ENCODE results near the gene CACYBP. TPM values are rescaled to one million over a fixed set of nuclear protein-coding genes. Genes with fewer than 3 reads are reported as not detected.

Gene CACYBP
- total and polyA plus RNA-seq, 8 donors, result 16.5 to 317 (median 64.1) TPM

DNA sequence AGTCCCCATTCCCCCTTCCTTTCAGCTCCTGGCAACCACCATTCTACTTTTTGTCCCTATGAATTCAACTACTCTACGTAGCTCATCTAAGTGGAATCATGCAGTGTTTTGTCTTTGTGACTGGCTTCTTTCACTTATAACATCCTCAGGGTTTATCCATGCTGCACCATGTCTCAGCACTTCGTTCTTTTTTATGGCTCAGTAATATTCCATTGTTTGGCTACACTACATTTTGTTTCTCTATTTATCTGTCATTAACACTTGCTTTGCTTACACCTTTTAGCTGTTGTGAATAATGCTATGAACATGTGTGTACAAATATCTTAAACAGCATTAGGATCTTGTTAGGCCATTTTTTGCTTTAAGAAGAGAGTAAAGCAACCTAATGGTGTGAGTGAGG lies 25.0 kb downstream of the CACYBP start:
- Histone ChIP-seq H3K27me3 (no peaks in the 10 kb centered on the region), H3K27ac (no peak overlapping the region), H3K4me3 (no peak overlapping the region), H3K4me1 (peaks cover 0 to 32% (median 18%) of the 10 kb centered on the region in 4 donors), H3K36me3 (peaks cover 0 to 8% (median 2%) of the 10 kb centered on the region in 4 donors), H3K9me3 (no peaks in the 10 kb centered on the region)
- 87 to 98% (median 96%) methylated on average over 2 of the region's 2 CpGs for WGBS, 5 donors
- intact Hi-C loops (cut with DNase I; ENCODE audit: low total_unique reads), result no loop called here
- DNase-seq, result no peak
- TF ChIP-seq POLR2A (IDR thresholded peaks at IDR 0.05) (no peak), POLR2AphosphoS5 (IDR thresholded peaks at IDR 0.05) (no peak), EP300 (IDR thresholded peaks at IDR 0.05) (no peak)
- TF ChIP-seq, protein P1, sequence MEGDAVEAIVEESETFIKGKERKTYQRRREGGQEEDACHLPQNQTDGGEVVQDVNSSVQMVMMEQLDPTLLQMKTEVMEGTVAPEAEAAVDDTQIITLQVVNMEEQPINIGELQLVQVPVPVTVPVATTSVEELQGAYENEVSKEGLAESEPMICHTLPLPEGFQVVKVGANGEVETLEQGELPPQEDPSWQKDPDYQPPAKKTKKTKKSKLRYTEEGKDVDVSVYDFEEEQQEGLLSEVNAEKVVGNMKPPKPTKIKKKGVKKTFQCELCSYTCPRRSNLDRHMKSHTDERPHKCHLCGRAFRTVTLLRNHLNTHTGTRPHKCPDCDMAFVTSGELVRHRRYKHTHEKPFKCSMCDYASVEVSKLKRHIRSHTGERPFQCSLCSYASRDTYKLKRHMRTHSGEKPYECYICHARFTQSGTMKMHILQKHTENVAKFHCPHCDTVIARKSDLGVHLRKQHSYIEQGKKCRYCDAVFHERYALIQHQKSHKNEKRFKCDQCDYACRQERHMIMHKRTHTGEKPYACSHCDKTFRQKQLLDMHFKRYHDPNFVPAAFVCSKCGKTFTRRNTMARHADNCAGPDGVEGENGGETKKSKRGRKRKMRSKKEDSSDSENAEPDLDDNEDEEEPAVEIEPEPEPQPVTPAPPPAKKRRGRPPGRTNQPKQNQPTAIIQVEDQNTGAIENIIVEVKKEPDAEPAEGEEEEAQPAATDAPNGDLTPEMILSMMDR (IDR thresholded peaks at IDR 0.05), result no peak

DNA sequence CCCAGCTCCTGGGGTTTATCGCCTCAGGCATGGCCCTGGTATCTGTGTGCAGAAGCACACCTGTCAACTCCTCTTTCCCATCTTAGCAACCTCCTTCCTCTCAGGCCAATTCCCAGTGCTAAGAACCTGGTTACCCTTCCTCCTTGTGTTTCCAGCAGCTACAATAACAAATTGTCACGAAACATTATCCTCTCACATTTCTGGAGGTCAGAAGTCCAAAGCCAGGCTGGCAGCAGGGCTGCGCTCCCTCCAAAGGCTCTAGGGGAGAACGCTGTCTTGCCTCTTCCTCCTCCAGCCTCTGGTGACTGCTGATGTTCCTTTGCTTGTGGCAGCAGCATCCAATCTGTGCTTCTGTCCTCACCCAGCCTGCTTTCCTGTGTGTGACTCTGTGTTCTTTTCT lies 34.2 kb downstream of the CACYBP start:
- no peak overlapping the region for H3K27ac ChIP-seq
- H3K36me3 ChIP-seq, result no peaks in the 10 kb centered on the region
- intact Hi-C loops (cut with DNase I; ENCODE audit: low total_unique reads), result loop anchor here (5.0 to 10.0 kb wide), 2 partner anchors 93 to 281 kb away; no protein-coding TSS in a partner anchor
- H3K4me3 ChIP-seq, result no peak overlapping the region
- 71 to 83% (median 76%) methylated on average over 4 of the region's 4 CpGs for WGBS, 5 donors
- H3K4me1 ChIP-seq, result peaks cover 0 to 9% (median 3%) of the 10 kb centered on the region in 4 donors
- H3K27me3 ChIP-seq, result no peaks in the 10 kb centered on the region
- no peak for DNase-seq
- H3K9me3 ChIP-seq, result no peaks in the 10 kb centered on the region
- TF ChIP-seq EP300 (IDR thresholded peaks at IDR 0.05) (no peak), POLR2AphosphoS5 (IDR thresholded peaks at IDR 0.05) (no peak), POLR2A (IDR thresholded peaks at IDR 0.05) (no peak)
- TF ChIP-seq, protein P1 (IDR thresholded peaks at IDR 0.05), result no peak

DNA sequence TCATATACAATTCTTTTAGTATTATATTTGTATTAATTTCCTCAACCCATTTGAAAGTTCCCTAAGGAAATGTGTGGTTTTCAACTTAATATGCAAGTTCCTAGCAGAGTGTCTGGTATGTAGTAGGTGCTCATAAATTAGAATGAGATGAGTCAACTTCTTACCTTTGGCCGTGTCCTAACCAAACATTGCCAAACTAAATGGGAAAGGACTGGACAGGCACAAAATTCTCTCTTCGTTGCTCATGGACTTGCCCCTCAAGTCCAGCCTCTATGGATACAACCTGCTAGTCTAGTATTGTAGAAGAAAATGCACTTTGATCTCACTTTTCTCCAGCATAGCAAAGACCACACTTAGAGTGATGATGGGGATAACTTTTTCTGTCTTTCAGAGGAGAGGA lies 35.0 kb downstream of the CACYBP start:
- Histone ChIP-seq H3K4me1 (peaks cover 0 to 2% (median 0%) of the 10 kb centered on the region in 4 donors), H3K9me3 (no peaks in the 10 kb centered on the region), H3K27me3 (no peaks in the 10 kb centered on the region), H3K4me3 (no peak overlapping the region), H3K27ac (no peak overlapping the region), H3K36me3 (no peaks in the 10 kb centered on the region)
- no peak for TF ChIP-seq EP300 (IDR thresholded peaks at IDR 0.05)
- TF ChIP-seq, protein P1 (IDR thresholded peaks at IDR 0.05), result no peak
- no peak for TF ChIP-seq POLR2AphosphoS5 (IDR thresholded peaks at IDR 0.05)
- no peak for TF ChIP-seq POLR2A (IDR thresholded peaks at IDR 0.05)
- 62 to 79% (median 63%) methylated on average over 2 of the region's 2 CpGs for WGBS, 5 donors
- intact Hi-C loops (cut with DNase I; ENCODE audit: low total_unique reads), result loop anchor here (5.0 to 10.0 kb wide), 2 partner anchors 93 to 280 kb away; no protein-coding TSS in a partner anchor
- no peak for DNase-seq

DNA sequence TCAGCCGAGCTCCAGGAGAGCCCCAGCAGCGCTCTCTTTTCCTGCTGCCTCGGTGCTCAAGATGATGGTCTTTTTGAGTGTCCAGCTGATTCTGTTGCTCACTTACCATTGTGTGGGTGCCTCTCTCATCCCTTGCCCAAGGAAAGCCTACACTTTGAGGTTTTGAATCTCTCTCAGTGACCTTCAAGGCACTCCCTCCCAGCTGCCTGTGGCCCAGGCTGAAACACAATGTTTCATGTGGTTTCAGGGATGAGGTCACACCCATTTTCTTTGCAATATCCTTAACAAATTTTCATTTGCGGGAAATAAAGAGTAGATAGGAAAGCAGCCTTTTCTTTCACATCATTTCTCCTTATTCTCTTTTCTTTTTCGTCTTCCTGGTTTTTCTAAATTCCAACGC lies 36.1 kb downstream of the CACYBP start:
- no peaks in the 10 kb centered on the region for H3K9me3 ChIP-seq
- intact Hi-C loops (cut with DNase I; ENCODE audit: low total_unique reads), result loop anchor here (10.0 kb wide), 1 partner anchor 279 kb away; no protein-coding TSS in a partner anchor
- no peaks in the 10 kb centered on the region for H3K27me3 ChIP-seq
- no peak overlapping the region for H3K27ac ChIP-seq
- H3K4me1 ChIP-seq, result no peaks in the 10 kb centered on the region
- H3K36me3 ChIP-seq, result no peaks in the 10 kb centered on the region
- TF ChIP-seq POLR2A (IDR thresholded peaks at IDR 0.05), result no peak
- TF ChIP-seq EP300 (IDR thresholded peaks at IDR 0.05), result no peak
- no peak for TF ChIP-seq POLR2AphosphoS5 (IDR thresholded peaks at IDR 0.05)
- TF ChIP-seq, protein P1 (IDR thresholded peaks at IDR 0.05), result no peak
- 80 to 91% (median 86%) methylated on average over 4 to 6 of the region's 6 CpGs for WGBS, 5 donors
- H3K4me3 ChIP-seq, result no peak overlapping the region
- no peak for DNase-seq

Data from stomach (tissue), 9 donors.